Renal cortical epithelial cell (primary cell): ENCODE data around the gene GCK. TPM values are rescaled to one million over a fixed set of nuclear protein-coding genes. Genes with fewer than 3 reads are reported as not detected.

Experiments
- DNase-seq: peaks from one replicate; pipeline ENCODE4 v3.0.0-alpha.2; 2011; ENCODE audit warnings: low read depth
- total RNA-seq: library from RNA; depleted of rRNA; stranded (reverse); fragments of >200 nt; gene quantifications from 2 replicates; pipeline ENCODE4 v1.2.3, GENCODE V29; 2014

GCK gene
- total RNA-seq, 1 donor from 2014 or later = 0.10 TPM

DNA sequence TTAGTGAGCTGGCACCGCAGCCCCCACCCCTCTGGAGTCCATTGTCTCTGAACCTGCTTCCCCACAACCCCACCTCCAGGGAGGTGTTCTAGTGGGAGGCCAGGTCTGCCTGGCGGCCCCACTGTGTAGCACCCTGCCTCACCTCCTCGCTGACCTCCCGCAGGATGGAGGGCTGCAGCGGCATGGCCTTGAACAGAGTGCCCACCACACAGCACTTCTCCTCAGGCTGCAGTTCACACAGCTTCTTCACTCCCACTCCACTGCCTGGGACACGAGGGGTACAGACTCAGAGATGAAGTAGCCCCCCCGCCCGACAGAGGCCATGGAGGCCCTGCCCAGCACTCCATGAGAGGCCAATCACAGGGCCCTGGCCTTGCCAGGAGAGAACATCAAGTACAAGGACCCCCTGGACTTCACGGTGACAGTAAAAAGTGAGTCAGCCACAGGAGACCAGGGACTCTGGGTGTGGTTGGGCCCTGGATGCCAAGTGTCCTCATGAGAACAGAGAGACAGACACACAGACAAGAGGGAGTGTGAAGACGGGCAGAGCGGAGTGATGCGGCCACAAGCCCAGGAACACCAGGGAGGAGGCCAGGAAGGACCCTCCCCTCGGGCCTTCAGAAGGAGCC lies 71.3 kb downstream of the GCK start:
- DNase-seq = no peak

DNA sequence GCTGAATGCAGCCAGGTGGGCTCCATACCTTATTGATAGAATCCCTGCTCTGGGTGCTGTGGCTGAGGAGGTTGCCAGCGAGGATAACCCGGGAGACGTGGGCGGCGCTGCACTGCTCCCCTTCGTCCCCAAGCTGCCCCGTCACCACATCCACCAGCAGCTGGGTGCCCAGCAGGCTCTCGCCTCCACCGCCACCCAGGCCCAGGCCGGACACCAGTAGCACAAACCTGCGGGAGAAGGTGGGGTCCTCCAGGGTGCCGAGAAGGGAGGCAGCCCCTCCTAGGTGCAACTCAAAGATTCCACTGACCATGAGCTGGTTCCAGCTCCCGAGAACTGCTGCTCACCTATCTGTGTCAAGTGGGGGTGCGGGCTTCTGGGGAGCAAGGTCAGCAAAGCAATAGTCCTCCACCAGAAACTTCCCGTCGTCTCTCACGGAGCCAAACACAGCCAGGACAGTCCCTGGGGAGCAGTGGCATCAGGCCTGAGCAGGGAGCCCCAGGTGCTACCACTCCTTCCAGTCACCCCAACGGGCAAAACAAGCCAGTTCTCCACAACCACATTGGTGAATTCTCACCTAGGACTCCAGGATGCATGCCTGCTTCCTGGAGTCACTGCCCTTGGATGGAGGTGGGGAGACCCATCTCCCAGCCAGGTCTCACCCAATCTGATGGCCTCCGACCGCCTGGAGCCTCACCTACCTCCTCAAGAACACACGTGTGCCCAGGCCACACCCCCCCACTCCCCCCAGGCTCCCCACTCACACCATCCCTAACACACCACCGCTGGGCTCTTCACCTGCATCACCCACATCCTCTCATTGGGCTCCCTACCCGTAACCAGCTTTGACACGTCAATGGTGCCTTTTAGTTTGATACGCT lies 72.2 kb downstream of the GCK start:
- DNase-seq = no peak

DNA sequence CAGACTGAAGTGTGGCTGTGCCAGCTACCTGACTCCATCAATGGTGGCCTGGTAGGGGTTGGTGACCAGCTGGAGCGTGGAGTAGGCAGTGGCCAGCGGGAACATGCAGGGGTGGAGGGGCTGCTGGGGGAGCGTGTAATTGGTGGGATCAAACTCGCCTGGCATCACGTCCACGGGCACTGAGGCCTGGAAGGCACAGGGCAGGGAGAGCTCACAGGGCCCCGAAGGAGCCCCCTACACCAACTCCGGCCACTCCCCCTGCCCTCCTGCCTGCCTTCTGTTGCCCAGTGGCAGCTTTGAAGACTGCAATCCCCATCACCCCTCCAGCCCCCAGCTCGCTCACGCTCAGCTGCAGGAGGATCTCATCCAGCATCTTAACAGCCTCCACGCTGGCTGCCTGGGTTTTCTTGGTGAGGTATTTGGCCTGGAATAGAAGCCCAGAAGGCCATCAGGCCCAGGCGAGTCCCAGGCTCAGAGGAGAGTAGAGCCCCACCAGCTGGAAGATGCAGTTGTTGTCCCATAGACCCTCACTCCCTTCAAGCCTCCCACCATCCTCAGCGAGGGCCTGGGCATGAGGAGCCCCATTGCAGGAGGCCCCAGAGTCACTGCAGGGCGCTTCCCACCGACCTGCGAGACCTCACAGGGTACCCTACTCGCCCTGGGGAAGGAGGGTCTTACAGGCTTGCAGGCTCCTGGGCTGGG lies 73.0 kb downstream of the GCK start:
- no peak for DNase-seq

DNA sequence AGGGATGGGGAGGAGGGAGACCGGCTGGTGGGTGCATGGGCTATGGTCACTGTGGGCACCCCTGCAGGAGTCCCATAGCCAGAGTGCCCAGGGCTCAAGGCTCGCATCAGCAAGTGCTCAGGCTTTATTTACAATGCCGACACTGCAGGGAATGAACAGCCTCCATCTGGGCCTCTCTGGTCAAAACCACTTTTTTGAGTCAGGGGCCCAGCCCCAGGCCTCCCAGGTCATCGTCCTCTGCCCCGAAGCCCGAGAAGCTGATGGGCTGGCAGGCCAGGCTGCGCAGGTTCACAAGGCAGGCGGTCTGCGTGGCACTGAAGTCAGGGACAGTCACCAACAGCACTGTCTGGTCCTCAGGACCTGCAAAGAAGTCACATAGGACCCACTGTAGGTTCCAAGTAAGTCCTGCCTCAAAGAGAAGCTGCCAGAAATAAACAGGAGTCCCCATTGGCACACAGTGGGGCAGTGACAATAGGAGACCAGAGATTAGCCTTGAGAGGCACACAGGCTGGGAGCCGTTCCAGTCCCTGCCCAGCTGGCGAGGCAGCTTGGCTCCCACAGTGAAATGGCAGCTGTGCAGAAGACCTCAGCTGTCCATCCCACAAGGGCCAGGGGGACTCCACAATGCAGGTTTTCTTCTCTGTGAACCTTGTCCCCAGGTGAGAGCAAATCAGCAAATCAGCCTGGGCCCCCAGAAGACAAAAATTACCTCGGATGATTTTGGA lies 74.5 kb downstream of the GCK start:
- no peak for DNase-seq

DNA sequence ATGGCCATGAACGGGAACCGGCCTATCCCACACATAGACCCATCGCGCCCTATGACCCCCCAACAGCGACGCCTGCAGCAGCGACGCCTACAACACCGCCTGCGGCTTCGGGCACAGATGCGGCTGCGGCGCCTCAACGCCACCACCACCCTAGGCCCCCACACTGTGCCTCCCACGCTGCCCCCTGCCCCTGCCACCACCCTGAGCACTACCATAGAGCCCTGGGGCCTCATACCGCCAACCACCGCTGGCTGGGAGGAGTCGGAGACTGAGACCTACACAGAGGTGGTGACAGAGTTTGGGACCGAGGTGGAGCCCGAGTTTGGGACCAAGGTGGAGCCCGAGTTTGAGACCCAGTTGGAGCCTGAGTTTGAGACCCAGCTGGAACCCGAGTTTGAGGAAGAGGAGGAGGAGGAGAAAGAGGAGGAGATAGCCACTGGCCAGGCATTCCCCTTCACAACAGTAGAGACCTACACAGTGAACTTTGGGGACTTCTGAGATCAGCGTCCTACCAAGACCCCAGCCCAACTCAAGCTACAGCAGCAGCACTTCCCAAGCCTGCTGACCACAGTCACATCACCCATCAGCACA lies 75.4 kb downstream of the GCK start:
- DNase-seq = no peak

DNA sequence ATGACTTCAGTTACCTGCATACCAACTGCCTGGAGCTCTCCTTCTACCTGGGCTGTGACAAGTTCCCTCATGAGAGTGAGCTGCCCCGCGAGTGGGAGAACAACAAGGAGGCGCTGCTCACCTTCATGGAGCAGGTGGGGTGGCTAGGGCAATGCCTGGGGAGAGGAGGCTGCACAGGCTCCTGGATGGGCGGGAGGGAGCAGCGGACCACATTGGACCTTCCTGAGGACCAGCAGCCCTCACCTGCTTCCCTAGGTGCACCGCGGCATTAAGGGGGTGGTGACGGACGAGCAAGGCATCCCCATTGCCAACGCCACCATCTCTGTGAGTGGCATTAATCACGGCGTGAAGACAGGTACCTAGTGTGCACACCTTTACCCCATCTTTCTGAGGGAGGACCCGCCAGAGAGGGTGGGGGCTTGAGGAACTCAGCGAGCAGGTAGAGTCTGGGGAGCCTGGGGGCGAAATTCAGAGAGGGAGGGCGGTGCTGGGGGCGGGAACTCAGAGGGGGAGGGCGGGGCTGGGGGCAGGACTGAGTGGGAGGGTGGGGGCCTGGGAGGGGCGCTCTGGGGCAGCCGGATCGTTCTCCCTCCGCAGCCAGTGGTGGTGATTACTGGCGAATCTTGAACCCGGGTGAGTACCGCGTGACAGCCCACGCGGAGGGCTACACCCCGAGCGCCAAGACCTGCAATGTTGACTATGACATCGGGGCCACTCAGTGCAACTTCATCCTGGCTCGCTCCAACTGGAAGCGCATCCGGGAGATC lies 76.1 kb downstream of the GCK start:
- DNase-seq = no peak

DNA sequence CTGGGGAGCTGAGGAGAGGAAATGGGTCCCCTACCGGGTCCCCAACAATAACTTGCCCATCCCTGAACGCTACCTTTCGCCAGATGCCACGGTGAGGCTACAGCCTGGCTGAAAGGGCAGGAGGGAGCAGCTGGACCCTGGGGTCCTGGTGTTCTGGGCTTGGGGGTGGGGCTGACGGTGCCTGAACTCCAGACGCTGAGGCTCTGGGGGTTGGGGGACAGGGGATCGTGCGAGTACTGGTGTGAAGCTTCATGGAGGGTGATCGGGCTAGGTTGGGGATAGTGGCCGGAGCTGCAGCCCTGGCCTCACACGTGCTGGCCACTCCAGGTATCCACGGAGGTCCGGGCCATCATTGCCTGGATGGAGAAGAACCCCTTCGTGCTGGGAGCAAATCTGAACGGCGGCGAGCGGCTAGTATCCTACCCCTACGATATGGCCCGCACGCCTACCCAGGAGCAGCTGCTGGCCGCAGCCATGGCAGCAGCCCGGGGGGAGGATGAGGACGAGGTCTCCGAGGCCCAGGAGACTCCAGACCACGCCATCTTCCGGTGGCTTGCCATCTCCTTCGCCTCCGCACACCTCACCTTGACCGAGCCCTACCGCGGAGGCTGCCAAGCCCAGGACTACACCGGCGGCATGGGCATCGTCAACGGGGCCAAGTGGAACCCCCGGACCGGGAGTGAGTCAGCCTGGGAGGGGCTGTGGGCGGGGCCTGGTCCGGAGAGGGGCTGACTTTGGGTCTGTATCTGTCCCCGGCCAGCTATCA lies 76.8 kb downstream of the GCK start:
- DNase-seq = no peak

DNA sequence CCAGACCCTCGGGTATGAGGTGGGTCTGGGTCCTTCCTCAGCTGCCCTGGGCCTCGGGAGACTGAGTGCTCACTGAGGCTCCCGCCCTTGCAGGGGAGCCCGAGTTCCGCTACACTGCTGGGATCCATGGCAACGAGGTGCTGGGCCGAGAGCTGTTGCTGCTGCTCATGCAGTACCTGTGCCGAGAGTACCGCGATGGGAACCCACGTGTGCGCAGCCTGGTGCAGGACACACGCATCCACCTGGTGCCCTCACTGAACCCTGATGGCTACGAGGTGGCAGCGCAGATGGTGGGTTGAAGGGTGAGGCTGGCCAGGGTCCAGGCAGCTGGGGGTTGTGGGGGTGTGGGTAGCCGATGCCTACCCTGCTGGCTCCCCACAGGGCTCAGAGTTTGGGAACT lies 77.5 kb downstream of the GCK start:
- DNase-seq = no peak

DNA sequence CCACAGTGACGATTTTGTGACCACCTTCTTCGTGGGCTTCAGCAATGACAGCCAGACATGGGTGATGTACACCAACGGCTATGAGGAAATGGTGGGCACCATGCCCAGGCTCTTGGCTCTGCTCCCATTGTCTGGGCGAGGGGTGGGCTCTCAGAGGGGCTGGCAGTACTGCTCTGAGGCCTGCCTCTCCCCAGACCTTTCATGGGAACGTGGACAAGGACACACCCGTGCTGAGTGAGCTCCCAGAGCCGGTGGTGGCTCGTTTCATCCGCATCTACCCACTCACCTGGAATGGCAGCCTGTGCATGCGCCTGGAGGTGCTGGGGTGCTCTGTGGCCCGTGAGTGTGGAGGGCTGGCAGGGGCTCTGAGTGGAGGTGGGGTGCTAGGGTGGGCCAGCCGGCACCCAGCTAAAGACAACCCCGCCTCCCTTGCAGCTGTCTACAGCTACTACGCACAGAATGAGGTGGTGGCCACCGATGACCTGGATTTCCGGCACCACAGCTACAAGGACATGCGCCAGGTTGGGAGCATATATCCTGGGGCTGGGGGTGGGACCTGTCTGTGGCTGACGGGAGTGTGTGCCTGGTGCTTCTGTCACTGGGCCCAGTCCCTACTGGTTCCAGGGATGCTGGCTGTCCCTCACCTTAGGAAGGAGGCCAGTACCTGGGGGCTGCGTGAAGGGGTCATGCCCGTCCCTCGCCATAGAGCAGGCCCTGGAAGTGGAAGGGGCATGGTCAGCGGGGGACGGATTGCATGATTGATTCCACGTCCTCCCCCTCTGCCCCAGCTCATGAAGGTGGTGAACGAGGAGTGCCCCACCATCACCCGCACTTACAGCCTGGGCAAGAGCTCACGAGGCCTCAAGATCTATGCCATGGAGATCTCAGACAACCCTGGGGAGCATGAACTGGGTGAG lies 78.3 kb downstream of the GCK start:
- no peak for DNase-seq

DNA sequence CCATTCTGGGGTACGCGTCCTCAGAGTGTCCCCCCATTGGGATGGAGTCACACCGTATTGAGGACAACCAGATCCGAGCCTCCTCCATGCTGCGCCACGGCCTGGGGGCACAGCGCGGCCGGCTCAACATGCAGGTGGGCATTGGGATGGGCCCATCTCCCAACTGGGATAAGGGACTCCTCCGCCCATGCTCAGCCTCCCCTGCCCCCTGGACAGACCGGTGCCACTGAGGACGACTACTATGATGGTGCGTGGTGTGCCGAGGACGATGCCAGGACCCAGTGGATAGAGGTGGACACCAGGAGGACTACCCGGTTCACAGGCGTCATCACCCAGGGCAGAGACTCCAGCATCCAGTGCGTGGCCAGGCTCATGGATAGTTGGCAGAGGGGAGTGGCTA lies 79.2 kb downstream of the GCK start:
- no peak for DNase-seq

DNA sequence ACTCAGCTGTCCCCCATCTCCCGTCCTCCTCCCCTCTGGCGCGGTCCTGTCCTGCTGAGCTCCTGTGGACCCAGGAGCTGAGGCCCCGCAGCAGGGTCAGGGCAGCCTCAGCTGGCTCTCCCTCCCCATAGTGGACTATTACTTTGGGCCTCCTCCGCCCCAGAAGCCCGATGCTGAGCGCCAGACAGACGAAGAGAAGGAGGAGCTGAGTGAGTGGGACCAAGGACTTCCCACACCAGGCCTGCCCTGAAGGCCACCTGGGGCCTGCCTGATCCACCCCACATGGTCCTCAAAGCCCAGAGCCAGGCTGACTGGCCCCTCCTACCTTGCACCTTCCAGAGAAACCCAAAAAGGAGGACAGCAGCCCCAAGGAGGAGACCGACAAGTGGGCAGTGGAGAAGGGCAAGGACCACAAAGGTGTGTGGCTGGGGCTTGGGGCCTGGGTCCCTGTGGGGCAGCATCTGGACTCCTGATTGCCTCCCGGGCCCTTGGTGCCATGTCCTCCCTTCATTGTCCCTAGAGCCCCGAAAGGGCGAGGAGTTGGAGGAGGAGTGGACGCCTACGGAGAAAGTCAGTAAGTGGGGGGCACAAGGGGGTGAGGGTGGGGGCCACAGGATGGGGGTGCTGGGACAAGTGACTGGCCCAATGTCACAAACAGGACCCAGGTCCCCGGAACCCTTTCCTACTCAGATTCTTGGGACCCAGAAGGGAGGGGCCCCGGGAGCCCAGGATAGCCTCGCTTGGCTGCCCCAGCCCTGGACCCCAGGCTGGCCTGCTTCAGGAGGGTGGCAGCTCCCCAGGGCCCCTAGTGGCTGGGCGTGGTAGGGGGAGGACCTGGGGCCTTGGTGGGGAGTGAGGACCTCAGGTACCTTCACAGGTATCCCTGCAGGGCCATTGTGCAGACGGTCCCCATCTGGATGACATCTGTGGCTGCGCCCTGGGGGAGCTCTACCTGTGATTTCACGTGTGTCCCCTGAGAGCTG lies 80.2 kb downstream of the GCK start:
- DNase-seq = no peak

DNA sequence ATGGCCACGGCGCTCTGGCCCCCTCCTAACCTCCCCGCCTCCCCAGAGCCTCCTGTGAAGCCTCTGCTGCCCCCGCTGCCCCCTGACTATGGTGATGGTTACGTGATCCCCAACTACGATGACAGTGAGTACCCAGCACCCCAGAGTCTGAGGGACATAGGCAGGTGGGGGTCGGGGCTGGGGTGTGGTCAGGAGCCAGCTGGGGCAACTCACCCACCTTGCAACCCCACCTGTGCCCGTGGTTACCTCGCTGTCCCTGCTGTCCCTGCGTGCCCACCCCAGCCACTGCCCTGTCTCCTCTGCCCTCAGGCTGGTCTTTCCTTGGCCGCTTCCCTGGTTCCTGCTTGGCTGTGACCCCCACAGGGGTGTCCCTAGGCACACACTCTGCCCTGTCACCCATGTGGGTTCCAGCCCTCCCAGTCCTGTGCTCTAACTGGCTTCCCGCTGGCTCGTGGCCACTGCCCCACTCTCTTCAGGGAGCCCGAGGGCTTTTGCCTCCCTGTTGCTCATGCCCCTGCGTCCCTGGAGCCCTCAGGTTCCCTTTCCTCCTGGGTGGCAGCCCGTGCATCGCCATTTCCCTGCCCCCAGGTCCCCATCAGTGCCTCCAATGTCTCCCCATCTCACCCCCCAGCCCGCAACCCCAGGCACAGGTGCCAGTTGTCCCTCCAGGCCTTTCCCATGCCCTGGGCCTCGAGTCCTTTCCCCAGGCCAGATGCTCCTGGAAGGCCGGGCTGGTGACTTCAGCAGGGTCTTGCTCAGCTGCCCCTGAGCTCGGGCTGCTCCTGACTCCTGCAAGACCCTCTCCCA lies 81.1 kb downstream of the GCK start:
- no peak for DNase-seq

DNA sequence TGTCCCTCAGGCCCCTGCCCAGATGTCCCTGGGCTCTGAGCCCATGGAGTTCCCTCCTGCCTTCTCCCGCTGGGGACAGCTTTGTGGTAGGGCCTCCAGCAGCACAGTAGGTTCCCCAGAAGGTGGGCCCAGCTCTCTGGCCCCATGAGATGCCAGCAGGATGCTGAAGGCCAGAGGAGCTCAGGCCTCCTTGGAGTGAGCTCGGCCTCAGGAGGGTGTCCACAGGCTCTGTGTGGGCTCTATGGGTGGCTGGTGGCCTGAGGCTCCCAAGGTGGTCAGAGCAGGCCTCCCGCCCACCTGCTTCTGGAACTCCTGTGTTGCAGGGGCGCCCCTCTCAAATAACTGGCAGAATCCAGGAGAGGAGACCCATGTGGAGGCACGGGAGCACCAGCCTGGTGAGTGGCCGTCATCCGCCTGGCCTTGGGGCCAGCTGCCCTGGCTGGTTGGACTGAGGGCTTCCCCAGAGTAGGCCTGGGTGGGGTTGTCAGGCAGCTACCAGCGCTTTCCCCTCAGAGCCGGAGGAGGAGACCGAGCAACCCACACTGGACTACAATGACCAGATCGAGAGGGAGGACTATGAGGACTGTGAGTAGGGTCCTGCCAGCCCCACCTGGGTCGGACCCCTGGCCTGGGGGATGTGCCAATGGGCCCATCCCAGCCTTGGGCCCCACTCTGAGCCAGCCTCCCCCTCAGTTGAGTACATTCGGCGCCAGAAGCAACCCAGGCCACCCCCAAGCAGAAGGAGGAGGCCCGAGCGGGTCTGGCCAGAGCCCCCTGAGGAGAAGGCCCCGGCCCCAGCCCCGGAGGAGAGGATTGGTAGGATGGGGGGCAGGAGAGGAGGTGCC lies 81.9 kb downstream of the GCK start:
- no peak for DNase-seq

DNA sequence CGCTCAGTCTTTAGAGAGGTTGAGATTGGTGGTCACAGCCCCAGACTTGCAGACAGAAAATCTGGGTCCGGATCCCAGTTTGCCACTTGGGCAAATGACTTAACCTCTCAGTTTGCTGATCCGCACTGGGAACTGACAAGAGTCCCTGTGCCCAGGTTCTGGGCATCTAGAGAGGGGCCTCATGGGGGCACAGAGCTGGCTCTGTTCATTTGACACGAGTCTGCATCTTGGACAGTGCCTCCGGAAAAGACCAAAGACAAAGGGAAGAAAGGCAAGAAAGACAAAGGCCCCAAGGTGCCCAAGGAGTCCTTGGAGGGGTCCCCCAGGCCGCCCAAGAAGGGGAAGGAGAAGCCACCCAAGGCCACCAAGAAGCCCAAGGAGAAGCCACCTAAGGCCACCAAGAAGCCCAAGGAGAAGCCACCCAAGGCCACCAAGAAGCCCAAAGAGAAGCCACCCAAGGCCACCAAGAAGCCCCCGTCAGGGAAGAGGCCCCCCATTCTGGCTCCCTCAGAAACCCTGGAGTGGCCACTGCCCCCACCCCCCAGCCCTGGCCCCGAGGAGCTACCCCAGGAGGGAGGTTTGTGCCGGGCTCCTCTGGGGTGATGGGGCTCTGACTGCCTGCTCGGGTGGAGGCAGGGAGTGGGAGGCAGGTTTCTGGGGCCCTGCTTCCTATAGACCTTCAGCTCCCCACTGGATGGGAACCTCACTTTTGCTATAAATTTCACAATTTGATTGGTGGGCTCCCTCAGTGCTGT lies 82.8 kb downstream of the GCK start:
- no peak for DNase-seq

DNA sequence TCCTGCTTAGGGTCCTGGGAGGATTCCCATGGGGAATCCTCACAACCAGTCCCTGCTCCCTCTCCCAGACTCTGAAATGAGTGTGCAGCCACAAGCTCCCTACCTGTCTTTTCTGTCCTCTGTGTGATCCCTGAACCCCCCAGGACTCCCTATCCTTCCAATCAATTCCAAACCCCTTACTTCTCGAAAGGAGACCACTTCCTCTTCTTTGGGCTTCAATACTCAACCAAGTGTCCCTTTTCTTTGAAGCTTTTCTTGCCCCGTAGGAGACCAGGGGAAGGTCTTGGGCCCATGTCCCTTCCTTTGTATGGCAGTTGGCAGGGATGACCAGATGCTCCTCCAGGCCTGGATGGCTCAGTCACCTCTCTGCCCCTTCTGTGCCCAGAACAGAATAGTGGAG lies 83.4 kb downstream of the GCK start:
- DNase-seq = no peak
